CD4-positive, alpha-beta T cell treated with Interleukin-17A for 1 hour (primary cell): ENCODE measurements around the gene ZNF839.

Experiments used
- DNase-seq: peaks from one replicate; pipeline ENCODE4 v3.0.0-alpha.2; 2020

ZNF839 gene

DNA sequence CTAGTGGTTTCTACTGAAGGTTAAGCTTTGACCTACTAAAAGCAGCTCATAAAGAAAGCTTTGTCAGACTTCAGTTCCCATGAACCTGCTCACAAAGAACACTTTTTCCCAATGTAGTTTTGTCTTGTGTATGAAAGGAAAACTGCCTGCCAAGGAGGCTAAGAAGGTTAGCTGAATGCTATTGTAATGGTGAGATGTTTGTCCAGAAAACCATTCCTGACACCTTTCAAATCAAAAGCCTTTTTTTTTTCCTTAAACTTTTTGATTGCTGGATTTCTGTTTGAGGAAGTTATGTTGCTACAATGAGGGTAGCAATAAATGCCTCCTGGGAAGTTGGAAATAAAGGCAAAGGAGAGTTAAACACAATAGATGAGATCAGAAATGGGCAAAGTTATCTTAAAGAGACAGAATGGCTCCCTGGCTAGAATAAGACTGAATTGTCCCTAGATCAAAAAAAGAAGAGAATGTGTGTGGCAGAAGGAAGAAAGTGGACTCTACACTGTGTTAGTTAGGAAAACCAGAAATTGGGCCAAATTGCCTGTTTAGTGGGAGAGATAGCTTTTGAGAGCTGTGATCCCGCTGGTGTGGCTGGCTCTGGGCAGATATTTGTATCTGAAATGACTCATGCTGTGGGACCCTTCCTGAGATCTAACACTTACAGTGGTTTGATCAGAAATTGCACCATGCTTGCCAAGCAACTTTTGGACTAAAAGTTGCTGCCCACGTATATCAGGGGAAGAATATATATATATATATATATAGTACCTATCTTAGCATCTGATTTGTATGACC is 70.7 kb downstream of the ZNF839 start:
- no peak for DNase-seq
